GM19351 (cell line): ENCODE measurements around the gene SLC12A8.

Source experiments
- ATAC-seq: cut with Tn5 transposase; IDR thresholded peaks from one replicate; pipeline ENCODE4 v1.9.1; 2021; ENCODE audit warnings: mild to moderate bottlenecking, moderate library complexity; ENCODE audit not compliant: unreplicated experiment

The SLC12A8 gene

DNA sequence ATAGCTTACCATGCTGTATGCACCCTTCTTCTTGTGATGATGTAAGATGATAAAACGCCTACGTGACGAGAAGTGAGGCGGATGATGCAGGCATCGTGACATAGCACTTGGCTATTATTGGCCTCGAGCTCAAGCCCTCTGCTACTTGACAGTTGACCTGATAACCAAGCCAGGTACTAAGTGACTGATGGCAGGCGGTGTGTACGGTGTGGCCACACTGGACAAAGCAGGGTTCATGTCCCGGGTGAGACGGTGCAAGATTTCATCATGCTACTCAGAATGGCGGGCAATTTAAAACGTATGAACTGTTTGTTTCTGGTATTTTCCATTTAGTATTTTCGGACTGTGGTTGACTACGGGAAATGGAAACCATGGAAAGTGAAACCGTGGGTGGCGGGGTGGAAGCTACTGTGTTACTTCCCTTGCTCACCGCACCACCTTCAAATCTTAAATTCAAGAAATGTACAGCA, 57.7 kb downstream of the SLC12A8 start:
- ATAC-seq = peak; percentile 51

DNA sequence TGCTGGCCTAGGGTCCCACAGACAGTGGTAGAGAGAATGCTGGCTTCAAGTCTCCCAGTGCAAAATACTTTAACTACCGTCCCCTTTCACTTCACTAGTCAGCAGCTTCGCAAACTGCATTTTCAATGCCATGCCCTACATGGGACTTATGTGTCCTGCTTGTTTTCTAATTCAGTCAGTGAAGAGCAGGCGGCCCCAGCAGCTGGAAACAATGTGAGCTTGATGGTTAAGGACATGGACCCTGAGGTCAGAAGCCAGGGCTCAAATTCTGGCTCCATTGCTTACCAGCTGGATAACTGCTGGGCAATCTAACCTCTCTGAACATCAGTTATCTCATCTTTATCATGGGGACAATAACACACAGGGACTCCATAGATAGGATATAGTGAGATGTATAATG, 58.4 kb downstream of the SLC12A8 start:
- no peak for ATAC-seq

DNA sequence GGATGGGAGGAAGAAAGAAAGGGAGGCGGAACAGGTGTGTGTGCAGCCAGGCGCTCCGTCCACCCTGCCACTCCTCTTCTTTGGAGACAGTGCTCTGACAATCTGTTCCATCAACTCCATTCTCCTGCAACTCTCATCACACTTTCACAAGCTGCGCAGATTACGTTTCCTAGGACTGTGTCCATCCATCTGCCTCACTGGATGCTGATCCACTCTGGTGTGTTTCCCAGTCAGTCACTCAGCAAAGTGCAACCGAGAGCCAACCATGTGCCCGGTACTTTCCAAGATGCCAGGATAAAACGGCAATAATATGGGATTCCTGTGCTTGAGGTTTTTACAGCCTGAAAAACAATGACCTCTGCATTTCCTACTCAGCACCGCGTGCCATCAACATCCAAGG, 59.6 kb downstream of the SLC12A8 start:
- no peak for ATAC-seq

DNA sequence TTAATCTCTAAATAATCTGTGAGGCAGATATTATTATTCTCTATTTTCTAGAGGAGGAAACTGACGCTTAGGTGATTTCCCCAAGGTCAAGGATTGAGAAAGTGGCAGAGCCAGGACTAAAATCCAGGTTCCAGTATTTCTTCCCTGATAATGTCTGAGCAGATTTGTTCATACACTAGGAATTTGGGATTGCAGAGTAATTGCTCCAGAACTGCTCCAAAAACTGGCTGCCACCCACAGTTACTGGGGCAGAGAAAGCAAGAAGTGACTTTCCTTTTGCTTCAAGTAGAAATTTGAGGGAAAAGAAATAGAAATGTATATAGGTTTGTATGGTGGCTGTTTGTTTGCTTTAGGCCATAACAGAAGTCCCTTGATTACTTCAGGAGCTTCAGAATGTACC, 60.6 kb downstream of the SLC12A8 start:
- ATAC-seq = no peak

DNA sequence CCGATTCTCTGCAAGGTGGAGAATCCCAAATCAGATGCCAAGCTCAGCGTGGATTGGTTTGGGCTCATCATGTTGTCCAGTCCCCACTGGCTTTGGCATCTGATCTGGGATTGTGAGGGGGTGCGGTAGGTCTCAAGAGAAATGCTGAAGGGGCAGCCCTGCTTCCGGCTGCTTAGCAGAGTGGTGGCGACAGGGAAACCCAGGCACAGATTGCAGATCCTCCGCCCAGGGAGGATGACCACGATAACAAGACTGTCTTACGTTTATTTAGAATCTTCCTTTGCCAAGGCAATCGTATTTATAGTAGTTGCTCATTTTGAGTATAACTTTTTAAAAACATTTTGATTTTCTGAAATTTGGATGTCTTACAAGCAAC, 61.1 kb downstream of the SLC12A8 start:
- no peak for ATAC-seq

DNA sequence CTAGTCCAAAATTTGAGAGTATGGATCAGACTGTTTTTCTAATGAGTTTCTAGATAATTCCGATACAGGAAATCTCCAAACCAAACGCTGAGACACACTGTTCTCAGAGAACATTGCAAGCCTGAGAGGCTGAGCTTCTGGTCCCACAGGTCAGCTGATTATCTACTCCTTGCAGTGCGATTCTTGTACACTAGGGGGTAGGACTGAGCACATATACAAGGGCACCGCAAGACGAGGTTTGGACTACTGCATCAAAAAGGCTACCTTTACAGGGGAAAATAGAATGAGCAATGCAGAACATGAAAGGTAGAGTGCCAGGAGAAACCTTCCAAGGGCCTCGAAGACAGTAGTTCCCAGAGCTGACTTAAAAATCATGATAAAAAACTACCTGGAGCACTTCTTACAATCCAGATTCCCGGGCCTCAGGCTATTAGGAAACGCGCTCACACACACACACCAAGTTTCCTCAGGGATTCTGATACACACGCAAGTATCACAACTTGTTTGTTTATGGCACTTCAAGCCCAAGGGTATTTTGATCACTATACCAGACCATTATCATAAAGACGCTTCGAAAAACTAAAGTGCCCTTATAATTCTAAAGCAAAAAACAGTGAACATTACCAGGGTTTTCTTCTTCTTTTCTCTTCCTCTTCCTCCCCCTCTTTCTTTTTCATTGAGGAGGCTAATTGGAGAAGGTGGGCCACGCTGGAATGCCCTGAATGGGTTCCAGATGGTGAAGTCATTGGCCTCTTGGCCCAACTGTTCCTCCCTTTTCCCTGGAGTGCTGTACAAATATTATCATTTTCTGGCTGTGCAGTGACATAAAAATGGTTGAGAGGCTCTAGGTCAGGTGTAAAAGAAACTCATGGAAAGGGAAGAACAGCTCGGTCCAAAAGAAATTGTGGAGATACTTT, 61.8 kb downstream of the SLC12A8 start:
- no peak for ATAC-seq

DNA sequence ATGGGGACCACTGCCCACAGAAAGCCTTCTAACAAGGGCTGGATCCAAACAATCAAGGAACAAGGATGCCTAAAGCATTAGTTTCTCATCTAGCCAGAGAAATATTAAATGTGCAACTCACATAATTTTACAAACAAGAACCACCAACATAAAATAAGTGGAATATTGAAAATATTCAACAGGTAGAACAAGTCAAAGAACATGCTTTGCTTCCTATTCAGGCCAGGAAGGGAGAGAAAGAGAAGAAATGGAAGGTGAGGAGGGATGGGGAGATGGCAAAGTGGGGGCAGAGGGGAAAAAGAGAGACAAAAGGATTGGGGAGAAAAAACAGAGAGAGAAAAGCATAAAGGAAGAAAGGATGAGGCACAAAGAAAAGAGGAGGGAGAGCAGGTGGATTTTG, 63.1 kb downstream of the SLC12A8 start:
- no peak for ATAC-seq

DNA sequence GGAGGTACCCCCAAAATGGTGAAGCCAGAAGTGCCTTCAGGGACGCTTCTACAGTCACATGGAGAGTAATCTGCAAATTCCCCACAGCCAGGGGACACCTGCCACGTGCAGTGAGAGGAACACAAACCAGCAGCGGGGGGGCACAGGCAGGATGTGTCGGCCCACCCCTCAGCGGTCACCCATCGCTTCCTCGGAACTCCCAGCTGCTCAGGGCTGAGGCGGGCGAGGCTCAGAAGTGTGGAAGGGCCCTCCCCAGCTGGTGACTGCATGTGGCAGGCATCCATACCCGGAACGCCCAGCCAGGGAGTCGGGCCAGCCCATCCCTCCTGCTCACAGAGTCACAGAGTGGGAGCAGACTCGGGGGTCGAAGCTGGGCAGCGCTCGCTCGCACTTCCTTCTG, 63.7 kb downstream of the SLC12A8 start:
- no peak for ATAC-seq

DNA sequence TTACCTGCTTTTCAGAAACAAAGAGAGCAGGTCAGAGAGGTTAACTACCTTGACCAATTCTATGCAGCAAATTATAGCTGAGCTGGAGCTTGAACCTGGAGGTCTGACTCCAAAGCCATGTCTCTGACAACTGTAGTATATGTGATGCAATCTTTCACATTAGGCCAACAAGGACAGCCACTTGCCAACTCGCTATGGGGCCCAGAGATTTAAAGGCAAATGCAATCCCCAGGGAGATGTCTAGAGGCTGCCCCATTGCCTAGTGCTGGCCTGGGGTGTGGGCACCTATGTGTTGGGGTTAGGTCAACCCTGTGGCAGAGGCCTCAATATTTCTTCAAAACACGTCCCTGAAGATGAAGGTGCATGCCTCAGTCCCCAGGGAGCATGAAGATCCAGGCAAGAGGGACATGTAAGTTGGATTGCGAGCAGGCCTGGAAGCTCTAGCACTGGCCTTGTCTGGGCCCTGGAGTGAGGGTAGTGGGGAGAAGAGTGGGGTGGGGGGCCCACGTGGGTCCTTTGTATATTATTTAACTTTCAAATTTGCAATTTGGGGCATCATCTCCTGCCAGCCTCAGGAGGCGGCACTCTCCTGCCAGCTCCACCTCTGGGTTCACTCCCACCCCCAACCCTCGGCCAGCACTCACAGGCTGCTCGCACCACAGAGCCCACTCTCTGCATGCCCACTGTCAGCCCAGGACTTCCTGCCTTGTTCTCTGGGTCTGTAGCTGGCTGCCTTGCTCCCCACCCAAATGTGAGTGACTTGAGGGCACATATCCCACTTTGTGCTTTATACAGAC, 64.3 kb downstream of the SLC12A8 start:
- no peak for ATAC-seq

DNA sequence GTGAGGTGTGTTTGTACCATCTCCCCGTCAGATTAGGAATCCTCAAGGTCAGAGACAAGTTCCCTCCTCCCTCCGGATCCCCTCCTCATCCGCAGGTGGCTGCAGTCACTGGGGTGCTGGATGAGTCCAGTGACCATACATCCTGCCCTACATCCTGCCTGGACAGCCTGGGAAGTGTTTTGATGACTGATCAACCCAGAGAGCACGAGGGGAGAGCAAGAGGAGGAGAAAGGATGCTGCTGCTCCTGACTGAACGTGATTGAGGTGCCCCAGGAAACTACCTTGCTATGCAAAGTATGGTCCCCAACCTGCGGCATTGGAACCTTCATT, 65.1 kb downstream of the SLC12A8 start:
- no peak for ATAC-seq

DNA sequence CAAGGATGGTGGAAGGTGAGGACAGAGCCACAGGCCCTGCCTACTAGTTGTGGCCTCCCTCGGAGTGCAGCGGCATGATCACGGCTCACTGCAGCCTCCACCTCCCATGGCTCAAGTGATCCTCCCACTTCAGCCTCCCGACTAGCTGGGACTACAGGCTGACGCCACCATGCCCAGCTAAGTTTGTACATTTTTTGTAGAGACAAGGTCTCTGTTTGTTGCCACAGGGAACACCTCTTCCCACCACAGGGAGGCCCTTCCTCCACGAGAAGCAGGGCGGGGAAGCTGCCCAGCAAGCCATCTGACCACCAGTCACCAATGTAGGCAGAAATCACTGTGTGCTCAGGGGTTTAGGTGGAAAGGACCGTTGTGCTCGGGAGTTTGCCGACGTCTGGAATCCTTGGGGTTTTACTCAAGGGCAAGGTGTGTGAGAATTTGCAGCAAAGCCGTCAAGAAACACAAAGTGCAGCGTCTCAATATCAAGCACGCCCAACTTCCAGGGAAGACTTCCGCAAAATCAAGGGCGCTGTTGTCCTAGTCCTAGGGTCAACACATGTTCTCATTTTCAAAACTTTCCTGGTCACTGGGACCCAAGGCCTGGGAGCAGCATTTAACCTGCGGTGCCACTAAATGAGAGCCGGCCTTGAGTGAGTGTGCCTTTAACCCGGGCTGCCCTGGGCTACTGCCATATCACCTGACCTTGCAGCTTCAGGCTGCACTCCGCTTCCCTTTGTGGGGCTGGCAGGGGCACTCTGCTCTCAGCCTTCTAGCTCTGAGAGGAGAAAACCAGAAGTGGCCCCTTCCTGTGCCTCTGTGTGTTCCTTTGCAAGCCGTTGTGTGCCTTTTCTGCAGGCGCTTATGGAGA, 65.7 kb downstream of the SLC12A8 start:
- ATAC-seq = no peak

DNA sequence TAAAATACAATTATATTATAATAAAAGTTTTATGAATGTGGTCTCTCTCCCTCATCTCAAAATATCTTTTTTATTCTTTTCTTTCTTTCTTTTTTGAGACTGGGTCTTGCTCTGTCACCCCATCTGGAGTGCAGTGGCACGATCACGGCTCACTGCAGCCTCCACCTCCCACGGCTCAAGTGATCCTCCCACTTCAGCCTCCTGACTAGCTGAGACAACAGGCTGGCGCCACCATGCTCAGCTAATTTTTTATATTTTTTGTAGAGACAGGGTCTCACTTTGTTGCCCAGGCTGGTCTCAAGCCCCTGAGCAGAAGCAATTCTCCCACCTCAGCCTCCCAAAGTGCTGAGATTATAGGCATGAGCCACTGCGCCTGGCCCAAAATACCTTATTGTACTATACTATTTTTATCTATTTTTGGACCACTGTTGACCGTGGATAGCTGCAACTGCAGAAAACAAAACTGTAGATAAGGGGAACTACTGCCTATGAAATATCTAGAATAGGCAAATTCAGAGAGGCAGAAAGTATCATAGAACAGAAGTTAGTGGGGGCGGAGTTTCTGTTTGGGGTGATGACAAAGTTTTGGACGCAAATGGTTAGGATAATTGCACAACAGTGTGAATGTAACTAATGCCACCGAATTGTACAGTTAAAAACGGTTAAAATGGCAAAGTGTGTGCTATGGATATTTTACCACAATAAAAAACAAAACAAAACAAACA, 66.6 kb downstream of the SLC12A8 start:
- no peak for ATAC-seq

DNA sequence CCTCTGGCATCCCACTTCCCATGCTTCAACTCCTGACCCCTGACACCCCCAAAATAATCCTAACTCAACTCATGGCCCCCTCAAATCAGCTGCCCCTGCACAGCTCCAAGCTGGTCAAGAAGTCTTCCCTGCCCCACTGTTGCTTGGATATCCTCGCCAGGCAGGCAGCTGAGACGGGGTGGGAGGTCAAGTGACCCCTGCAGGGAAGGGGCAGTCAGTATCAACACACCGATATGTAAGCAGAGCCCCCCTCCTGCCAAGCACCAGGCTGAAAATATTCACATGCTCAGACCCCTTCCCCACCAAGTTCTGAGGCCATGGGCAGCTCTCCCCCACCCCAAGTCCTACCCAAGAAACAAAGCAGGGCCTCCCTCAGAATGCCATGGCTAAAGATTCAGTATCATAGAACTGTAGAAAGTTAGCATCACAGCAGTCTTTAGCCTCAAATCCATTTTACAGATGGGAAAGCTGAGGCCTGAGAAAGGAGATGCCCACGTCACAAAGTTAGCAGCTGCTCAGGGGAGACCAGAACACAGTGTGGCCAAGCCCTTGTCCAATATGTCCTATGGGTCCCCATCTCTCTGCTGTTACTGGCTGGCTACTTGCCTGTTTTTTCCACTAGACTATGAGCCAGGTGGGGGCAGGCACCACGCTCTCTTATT, 67.8 kb downstream of the SLC12A8 start:
- no peak for ATAC-seq

DNA sequence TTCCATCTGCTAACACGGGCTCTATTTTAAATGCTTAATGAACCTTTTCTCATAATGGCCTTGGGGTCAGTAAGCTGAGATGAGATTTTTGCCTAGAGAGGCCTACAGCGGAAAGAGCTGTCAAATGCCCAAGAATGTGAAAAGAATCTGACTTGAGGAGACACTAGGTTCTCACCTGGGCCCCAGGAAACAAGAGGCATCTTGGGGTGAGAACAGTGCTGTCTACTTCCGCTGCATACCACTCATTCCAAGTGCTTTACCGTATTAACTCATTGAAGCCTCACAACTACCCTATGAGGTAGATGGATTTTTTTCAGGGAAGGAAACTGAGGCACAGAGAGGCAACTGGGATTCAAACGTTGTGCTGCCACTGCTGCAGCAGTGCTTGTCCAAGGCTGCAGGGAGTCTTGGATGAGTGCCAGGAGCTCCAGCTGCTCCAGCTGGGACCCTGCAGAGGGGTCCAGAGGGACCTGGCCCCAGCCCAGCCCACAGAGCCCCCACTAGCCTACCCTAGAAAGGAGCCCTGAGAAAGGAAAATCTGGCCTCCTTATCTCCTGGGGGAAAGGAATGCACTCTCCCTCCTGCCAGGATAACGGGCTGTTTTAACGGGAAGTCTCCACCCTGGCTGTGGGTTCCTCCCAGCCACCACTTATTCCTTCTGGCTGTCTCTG, 68.4 kb downstream of the SLC12A8 start:
- no peak for ATAC-seq

DNA sequence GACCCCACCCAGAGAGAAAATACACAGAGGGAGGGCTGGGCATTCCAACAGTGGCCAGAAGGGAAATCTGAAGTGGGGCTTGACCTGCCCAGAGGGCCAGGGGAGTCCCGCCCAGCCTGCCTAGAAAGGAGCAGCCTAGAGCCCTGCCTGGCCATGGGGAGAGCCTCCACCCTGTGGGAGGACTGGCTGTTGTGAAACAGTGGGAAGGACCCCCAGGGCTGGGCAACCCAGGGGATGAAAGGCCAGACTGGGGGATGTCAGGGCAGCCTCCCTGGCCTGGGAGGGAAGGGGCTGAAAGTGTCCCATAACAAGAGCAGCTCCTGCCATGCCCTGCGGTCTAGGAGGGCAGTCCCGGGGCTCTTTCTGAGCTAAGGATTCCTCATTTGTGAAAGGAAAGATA, 69.0 kb downstream of the SLC12A8 start:
- ATAC-seq = no peak

DNA sequence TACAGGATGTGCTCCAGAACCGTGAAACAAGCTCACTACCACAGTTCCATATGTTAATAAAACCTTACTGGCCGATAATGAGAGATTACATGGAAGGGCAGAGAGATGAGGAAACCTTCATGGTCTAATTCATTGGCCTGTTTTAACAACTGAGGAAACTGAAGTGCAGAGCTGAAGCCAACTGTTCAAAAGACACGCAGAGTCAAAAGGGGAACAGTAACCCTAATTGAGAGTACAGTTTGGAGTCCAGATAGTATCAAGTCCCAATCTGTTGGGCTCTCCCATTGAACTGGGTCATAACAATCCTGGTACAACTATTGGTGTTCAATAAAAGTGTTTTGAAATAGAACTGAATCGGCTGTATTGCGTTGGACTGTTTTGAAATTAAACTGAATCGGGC, 69.6 kb downstream of the SLC12A8 start:
- no peak for ATAC-seq

DNA sequence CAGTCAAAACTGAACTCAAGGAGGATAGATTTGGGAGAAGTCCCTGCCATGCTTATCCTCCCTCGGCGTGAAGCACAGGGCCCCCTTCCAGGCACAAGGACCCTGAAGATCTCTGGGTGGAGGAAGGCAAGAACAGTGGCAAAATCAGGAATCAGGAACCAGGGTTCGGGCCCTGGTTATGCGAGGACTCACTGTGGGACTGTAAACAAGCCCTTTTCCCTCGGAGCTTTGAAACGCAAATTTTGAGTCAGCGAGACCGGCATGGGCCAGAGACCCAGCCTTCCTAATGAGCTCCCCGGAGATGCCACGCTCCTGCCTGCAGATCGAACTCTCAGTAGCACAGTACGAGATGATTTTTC, 70.1 kb downstream of the SLC12A8 start:
- ATAC-seq = no peak

DNA sequence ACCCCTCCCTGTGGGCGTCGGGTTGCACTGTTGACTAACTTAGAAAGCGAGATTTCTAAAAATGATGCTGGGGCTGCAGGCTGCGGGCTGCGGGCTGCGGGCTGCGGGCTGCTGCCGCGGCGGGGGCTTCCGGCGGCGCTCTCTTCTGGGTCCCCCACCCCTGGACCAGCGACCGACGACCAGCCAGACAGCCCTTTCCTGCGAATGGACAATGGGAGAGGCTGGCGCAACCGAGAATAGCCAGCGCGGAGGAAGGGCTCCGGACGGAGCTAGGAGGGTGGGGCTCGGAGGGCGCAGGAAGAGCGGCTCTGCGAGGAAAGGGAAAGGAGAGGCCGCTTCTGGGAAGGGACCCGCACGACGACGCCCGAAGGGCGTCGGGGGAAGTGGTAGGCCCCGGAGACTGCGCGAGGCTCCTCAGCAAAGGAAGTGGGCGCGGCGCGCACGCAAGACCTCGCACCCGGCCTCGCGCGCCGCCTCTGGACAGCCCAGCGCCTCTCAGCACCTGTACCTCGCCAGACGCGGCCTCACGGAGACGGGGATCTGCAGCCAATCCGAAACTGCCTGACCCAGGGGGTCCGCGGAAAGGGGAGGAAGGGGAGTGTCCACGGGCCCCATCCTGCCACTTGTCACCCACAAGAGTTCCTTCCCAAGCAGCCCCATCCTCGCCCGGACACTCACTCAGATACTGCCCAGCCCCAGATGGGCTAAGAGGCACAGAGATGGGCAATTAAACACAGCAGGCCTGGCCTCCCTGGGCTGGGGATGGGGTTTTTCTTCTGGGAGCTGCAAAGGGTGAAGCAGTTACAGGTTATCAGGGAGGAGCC, 70.7 kb downstream of the SLC12A8 start:
- ATAC-seq = peak; percentile 59
